ENCODE data around the gene KDSR.

KDSR gene

GRCh38 chr18:63302636-63303405 is 64.2 kb downstream of the KDSR start:
- no peak for DNase-seq (ENCODE audit: low read depth in 1 of 2, low spot score in 1 of 2)
- Histone ChIP-seq H3K4me3 (replicated peaks; ENCODE audit: insufficient read depth, low read length) (no peak overlapping the region), H3K27me3 (ENCODE audit: insufficient read depth, poor library complexity, severe bottlenecking) (no peaks in the 10 kb centered on the region), H3K27ac (replicated peaks) (no peak overlapping the region)
- TF ChIP-seq GABPA (IDR thresholded peaks at IDR 0.05; ENCODE audit: low read depth), result no peak
- no peak for TF ChIP-seq REST (IDR thresholded peaks at IDR 0.05; ENCODE audit: insufficient replicate concordance, low read depth)
- no peak for TF ChIP-seq POLR2AphosphoS5 (IDR thresholded peaks at IDR 0.05; ENCODE audit: low read depth)
- no peak for TF ChIP-seq CTCF (IDR thresholded peaks at IDR 0.05; ENCODE audit: insufficient read depth, low read length)
- no peak for TF ChIP-seq SPI1 (IDR thresholded peaks at IDR 0.05; ENCODE audit: borderline replicate concordance, low read depth)

- TF ChIP-seq POLR2AphosphoS5 (IDR thresholded peaks at IDR 0.05; ENCODE audit: low read depth), result no peak
- no peak for TF ChIP-seq GABPA (IDR thresholded peaks at IDR 0.05; ENCODE audit: low read depth)
- no peak for TF ChIP-seq SPI1 (IDR thresholded peaks at IDR 0.05; ENCODE audit: borderline replicate concordance, low read depth)
- no peak overlapping the region for H3K4me3 ChIP-seq (replicated peaks; ENCODE audit: insufficient read depth, low read length)
- no peak for DNase-seq (ENCODE audit: low read depth in 1 of 2, low spot score in 1 of 2)
- H3K27ac ChIP-seq (replicated peaks), result no peak overlapping the region
- H3K27me3 ChIP-seq (ENCODE audit: insufficient read depth, poor library complexity, severe bottlenecking), result no peaks in the 10 kb centered on the region
These were observed 64.8 kb downstream of the KDSR start for GRCh38 chr18:63302220-63302619.

GRCh38 chr18:63301434-63301833 is 65.6 kb downstream of the KDSR start:
- Histone ChIP-seq H3K4me3 (replicated peaks; ENCODE audit: insufficient read depth, low read length) (no peak overlapping the region), H3K27me3 (ENCODE audit: insufficient read depth, poor library complexity, severe bottlenecking) (no peaks in the 10 kb centered on the region), H3K27ac (replicated peaks) (no peak overlapping the region)
- TF ChIP-seq SPI1 (IDR thresholded peaks at IDR 0.05; ENCODE audit: borderline replicate concordance, low read depth) (no peak), POLR2AphosphoS5 (IDR thresholded peaks at IDR 0.05; ENCODE audit: low read depth) (no peak), GABPA (IDR thresholded peaks at IDR 0.05; ENCODE audit: low read depth) (no peak), CTCF (IDR thresholded peaks at IDR 0.05; ENCODE audit: insufficient read depth, low read length) (no peak), REST (IDR thresholded peaks at IDR 0.05; ENCODE audit: insufficient replicate concordance, low read depth) (no peak)
- DNase-seq (ENCODE audit: low read depth in 1 of 2, low spot score in 1 of 2), result no peak

GRCh38 chr18:63299837-63300745 is 66.9 kb downstream of the KDSR start:
- Histone ChIP-seq H3K27me3 (ENCODE audit: insufficient read depth, poor library complexity, severe bottlenecking) (no peaks in the 10 kb centered on the region), H3K27ac (replicated peaks) (no peak overlapping the region), H3K4me3 (replicated peaks; ENCODE audit: insufficient read depth, low read length) (no peak overlapping the region)
- DNase-seq (ENCODE audit: low read depth in 1 of 2, low spot score in 1 of 2), result no peak
- TF ChIP-seq POLR2AphosphoS5 (IDR thresholded peaks at IDR 0.05; ENCODE audit: low read depth), result no peak
- no peak for TF ChIP-seq SPI1 (IDR thresholded peaks at IDR 0.05; ENCODE audit: borderline replicate concordance, low read depth)
- TF ChIP-seq CTCF (IDR thresholded peaks at IDR 0.05; ENCODE audit: insufficient read depth, low read length), result no peak
- TF ChIP-seq REST (IDR thresholded peaks at IDR 0.05; ENCODE audit: insufficient replicate concordance, low read depth), result no peak
- no peak for TF ChIP-seq GABPA (IDR thresholded peaks at IDR 0.05; ENCODE audit: low read depth)

All from HL-60 (cell line).